ENCODE results near the gene ADARB1.

Gene ADARB1

GRCh38 chr21:45236481-45236880 lies 162.1 kb downstream of the ADARB1 start:
- DNase-seq, result no peak

- DNase-seq, result no peak
Observed at GRCh38 chr21:45237401-45237800, 163.0 kb downstream of the ADARB1 start.

- no peak for DNase-seq
Observed at GRCh38 chr21:45241357-45241756, 167.0 kb downstream of the ADARB1 start.

GRCh38 chr21:45243603-45244002 lies 169.2 kb downstream of the ADARB1 start:
- no peak for DNase-seq

GRCh38 chr21:45244799-45245340 lies 170.5 kb downstream of the ADARB1 start:
- DNase-seq, result no peak

GRCh38 chr21:45246386-45247320 lies 172.3 kb downstream of the ADARB1 start:
- DNase-seq, result no peak

- no peak for DNase-seq
Observed at GRCh38 chr21:45248301-45248892, 174.0 kb downstream of the ADARB1 start.

GRCh38 chr21:45248893-45249381 lies 174.6 kb downstream of the ADARB1 start:
- no peak for DNase-seq

GRCh38 chr21:45249626-45250025 lies 175.2 kb downstream of the ADARB1 start:
- no peak for DNase-seq

- no peak for DNase-seq
Observed at GRCh38 chr21:45250272-45250671, 175.9 kb downstream of the ADARB1 start.

- DNase-seq, result no peak
Observed at GRCh38 chr21:45250914-45251634, 176.7 kb downstream of the ADARB1 start.

GRCh38 chr21:45251635-45252447 lies 177.5 kb downstream of the ADARB1 start:
- DNase-seq, result no peak

- no peak for DNase-seq
Observed at GRCh38 chr21:45252448-45252925, 178.1 kb downstream of the ADARB1 start.

- DNase-seq, result no peak
Observed at GRCh38 chr21:45253180-45253579, 178.8 kb downstream of the ADARB1 start.

- no peak for DNase-seq
Observed at GRCh38 chr21:45253633-45254459, 179.5 kb downstream of the ADARB1 start.

- DNase-seq, result no peak
Observed at GRCh38 chr21:45254460-45254930, 180.1 kb downstream of the ADARB1 start.

GRCh38 chr21:45255381-45256020 lies 181.1 kb downstream of the ADARB1 start:
- peak; percentile 9 for DNase-seq

GRCh38 chr21:45256021-45256911 lies 181.9 kb downstream of the ADARB1 start:
- no peak for DNase-seq

GRCh38 chr21:45256912-45257672 lies 182.7 kb downstream of the ADARB1 start:
- no peak for DNase-seq
